Gastroesophageal sphincter (tissue), 4 donors: Measurements from ENCODE around the gene LIN37. TPM values are rescaled to one million over a fixed set of nuclear protein-coding genes. Genes with fewer than 3 reads are reported as not detected.
"Not testable (repeated sequence)": the region's sequence is repeated elsewhere in the genome, so short reads cannot be mapped to it uniquely, and the experiment has no call there.

Experiments used
- ATAC-seq: fragments of 150-250 bp; one replicate; pipeline ENCODE4 v1.9.1; 2016; ENCODE audit warnings: mild to moderate bottlenecking, moderate library complexity
- H3K27ac ChIP-seq, 4 donors: fragments of 200-600 bp; sonication (generic) in 3 of 4; 1 replicate in 3 of 4; 2 replicates in 1 of 4; pipeline ENCODE4 v1.5.1; 2016 to 2019
- H3K27me3 ChIP-seq: fragments of 200-600 bp; sonication (generic); one replicate; pipeline ENCODE4 v1.5.1; 2019
- H3K36me3 ChIP-seq, 2 donors: fragments of 200-600 bp; sonication (generic); one replicate each; pipeline ENCODE4 v1.5.1; 2019; ENCODE audit warnings: control low read depth in 1 of 2
- H3K4me1 ChIP-seq, 3 donors: fragments of 200-600 bp; sonication (generic); 1 replicate in 2 of 3; 2 replicates in 1 of 3; pipeline ENCODE4 v1.5.1; 2016 to 2019; ENCODE audit warnings: control low read depth in 2 of 3
- H3K4me3 ChIP-seq, 2 donors: fragments of 200-600 bp; sonication (generic); one replicate each; pipeline ENCODE4 v1.5.1; 2019; ENCODE audit warnings: mild to moderate bottlenecking in 1 of 2, moderate library complexity in 1 of 2
- H3K9me3 ChIP-seq, 3 donors: fragments of 200-600 bp; sonication (generic); one replicate each; pipeline ENCODE4 v1.5.1; 2017 to 2019; ENCODE audit warnings: control low read depth in 2 of 3
- EP300 ChIP-seq: sonication (generic); formaldehyde crosslinking; IDR thresholded peaks from one replicate; pipeline ENCODE4 v1.6.1; 2017; ENCODE audit warnings: antibody characterized with exemption, mild to moderate bottlenecking
- POLR2A ChIP-seq, 2 donors: fragments of 450-650 bp; IDR thresholded peaks; one replicate each; pipeline ENCODE4 v1.6.1; 2017; ENCODE audit warnings: antibody characterized with exemption in 2 of 2, mild to moderate bottlenecking in 2 of 2, moderate library complexity in 1 of 2
- POLR2AphosphoS5 ChIP-seq: sonication (generic); formaldehyde crosslinking; IDR thresholded peaks from one replicate; pipeline ENCODE4 v1.6.1; 2017; ENCODE audit warnings: antibody characterized with exemption
- WGBS, 2 donors: methylation state at CpG; one replicate each; pipeline ENCODE4 v1.1.5; 2018; ENCODE audit warnings: low coverage in 1 of 2; 5-methylcytosine and 5-hydroxymethylcytosine counted together
- total RNA-seq, 4 donors: library from RNA; depleted of rRNA; stranded (reverse); fragments of >200 nt; gene quantifications; one replicate each; pipeline ENCODE4 v1.1.0, GENCODE V29; 2016
- TF ChIP-seq, protein P1 (sequence below), 4 experiments: fragments of 200-600 bp in 2 of 4; fragments of 450-650 bp in 2 of 4; sonication (generic) in 1 of 4; IDR thresholded peaks; one replicate each; pipeline ENCODE4 v1.5.1; 2017 to 2019; ENCODE audit warnings: antibody characterized with exemption in 4 of 4, mild to moderate bottlenecking in 2 of 4, moderate library complexity in 2 of 4

LIN37 gene
- total RNA-seq, 4 donors from 2014 or later = 14.4 to 29.4 (median 18.7) TPM

DNA sequence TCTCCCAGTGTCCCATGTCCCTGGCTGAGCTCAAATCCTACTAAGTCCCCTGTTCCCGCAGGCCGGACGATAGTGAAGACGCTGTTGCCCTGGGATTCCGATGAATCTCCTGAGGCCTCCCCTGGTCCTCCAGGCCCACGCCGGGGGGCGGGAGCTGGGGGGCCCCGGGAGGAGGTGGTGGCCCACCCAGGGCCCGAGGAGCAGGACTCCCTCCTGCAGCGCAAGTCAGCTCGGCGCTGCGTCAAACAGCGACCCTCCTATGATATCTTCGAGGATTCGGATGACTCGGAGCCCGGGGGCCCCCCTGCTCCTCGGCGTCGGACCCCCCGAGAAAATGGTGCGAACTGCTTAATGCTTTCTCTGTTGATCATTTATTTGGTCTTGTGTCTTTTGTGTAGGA lies 24.7 kb upstream of the LIN37 start:
- 88 to 100% methylated on average over 3 to 5 of the region's 24 CpGs for WGBS, 2 donors
- peaks cover 0 to 92% of the 10 kb centered on the region in 2 donors for H3K36me3 ChIP-seq
- ATAC-seq = no peak

DNA sequence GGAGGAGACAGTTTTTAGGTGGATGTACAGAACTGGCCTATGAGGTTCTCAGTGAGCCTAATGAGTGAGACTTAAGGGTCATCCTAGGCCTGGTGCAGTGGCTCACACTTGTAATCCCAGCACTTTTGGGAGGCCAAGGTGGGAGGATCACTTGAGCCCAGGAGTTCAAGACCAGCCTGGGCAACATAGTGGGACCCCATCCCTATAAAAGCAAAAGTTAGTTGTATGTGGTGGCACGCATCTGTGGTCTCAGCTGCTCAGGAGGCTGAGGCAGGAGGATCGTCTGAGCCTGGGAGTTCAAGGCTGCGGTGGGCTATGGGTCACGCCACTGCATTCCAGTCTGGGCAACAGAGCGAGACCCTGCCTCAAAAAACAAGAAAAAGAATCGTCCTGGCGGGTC lies 24.2 kb upstream of the LIN37 start:
- H3K27ac ChIP-seq, H3K27me3 ChIP-seq, H3K4me3 ChIP-seq, H3K9me3 ChIP-seq, ATAC-seq: not testable (repeated sequence)
- WGBS, 2 donors = 89 to 90% methylated on average over 7 of the region's 7 CpGs
- H3K4me1 ChIP-seq = peaks cover 0 to 37% (median 3%) of the 10 kb centered on the region in 3 donors
- H3K36me3 ChIP-seq = peaks cover 0 to 97% of the 10 kb centered on the region in 2 donors

More for the DNA sequence above, 24.7 kb upstream of the LIN37 start:
- H3K4me1 ChIP-seq = peaks cover 0 to 41% (median 8%) of the 10 kb centered on the region in 3 donors
- TF ChIP-seq, protein P1, sequence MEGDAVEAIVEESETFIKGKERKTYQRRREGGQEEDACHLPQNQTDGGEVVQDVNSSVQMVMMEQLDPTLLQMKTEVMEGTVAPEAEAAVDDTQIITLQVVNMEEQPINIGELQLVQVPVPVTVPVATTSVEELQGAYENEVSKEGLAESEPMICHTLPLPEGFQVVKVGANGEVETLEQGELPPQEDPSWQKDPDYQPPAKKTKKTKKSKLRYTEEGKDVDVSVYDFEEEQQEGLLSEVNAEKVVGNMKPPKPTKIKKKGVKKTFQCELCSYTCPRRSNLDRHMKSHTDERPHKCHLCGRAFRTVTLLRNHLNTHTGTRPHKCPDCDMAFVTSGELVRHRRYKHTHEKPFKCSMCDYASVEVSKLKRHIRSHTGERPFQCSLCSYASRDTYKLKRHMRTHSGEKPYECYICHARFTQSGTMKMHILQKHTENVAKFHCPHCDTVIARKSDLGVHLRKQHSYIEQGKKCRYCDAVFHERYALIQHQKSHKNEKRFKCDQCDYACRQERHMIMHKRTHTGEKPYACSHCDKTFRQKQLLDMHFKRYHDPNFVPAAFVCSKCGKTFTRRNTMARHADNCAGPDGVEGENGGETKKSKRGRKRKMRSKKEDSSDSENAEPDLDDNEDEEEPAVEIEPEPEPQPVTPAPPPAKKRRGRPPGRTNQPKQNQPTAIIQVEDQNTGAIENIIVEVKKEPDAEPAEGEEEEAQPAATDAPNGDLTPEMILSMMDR (IDR thresholded peaks at IDR 0.05) = no peak
- TF ChIP-seq POLR2A (IDR thresholded peaks at IDR 0.05) = no peak
- no peak for TF ChIP-seq POLR2AphosphoS5
- TF ChIP-seq EP300 = no peak
- no peaks in the 10 kb centered on the region for H3K9me3 ChIP-seq
- no peaks in the 10 kb centered on the region for H3K27me3 ChIP-seq
- no peak overlapping the region for H3K27ac ChIP-seq
- H3K4me3 ChIP-seq = no peak overlapping the region

DNA sequence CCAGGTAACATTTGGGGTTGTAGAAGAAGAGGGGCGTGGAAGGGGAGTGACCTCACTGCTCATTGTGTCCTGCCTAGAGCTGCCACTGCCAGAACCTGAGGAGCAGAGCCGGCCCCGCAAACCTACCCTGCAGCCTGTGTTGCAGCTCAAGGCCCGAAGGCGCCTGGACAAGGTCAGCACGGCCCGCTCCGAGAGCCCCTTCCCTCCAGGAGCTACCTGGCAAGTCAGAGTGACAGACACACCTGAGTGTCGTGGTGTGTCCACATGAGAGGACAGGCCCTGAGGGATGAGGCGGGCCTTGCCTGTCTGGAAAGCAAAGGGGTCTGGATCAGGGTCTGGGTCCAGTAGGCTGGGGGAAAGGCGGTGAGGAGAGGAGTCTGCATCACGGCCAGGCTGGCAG lies 23.8 kb upstream of the LIN37 start:
- TF ChIP-seq POLR2AphosphoS5 (no peak), POLR2A (IDR thresholded peaks at IDR 0.05) (no peak), EP300 (no peak)
- TF ChIP-seq, protein P1 (IDR thresholded peaks at IDR 0.05) = no peak
- peaks cover 0 to 33% (median 0%) of the 10 kb centered on the region in 3 donors for H3K4me1 ChIP-seq
- no peak for ATAC-seq
- WGBS, 2 donors = 83% methylated on average over 1 of the region's 12 CpGs; no CpG with 5 or more reads in 1 of the 2 donors
- H3K27ac ChIP-seq = no peak overlapping the region
- peaks cover 0 to 100% of the 10 kb centered on the region in 2 donors for H3K36me3 ChIP-seq
- no peaks in the 10 kb centered on the region for H3K27me3 ChIP-seq
- no peak overlapping the region for H3K4me3 ChIP-seq
- H3K9me3 ChIP-seq = no peaks in the 10 kb centered on the region

DNA sequence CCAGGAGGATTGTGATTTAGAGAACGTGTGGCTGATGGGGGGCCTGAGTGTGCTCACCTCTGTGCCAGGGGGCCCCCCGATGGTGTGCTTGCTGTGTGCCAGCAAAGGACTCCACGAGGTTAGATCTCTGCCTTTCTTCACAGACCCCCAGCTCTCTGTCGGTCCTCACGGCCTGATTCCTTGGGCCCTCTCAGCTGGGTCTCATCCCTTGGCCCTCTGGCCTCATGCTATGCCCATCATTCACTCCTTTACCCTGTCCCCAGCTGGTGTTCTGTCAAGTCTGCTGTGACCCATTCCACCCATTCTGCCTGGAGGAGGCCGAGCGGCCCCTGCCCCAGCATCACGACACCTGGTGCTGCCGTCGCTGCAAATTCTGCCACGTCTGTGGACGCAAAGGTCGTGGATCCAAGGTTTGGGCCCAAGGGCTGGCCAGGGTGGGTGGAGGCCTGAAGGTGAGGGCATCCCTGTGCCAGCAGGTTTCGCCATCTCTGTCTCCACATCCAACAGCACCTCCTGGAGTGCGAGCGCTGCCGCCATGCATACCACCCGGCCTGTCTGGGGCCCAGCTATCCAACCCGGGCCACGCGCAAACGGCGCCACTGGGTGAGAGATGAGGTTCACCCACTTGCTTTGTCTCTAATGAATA lies 23.0 kb upstream of the LIN37 start:
- no peak for ATAC-seq
- H3K4me3 ChIP-seq = no peak overlapping the region
- H3K27me3 ChIP-seq = no peaks in the 10 kb centered on the region
- H3K9me3 ChIP-seq = no peaks in the 10 kb centered on the region
- H3K27ac ChIP-seq = no peak overlapping the region
- TF ChIP-seq, protein P1 (IDR thresholded peaks at IDR 0.05) = no peak
- TF ChIP-seq POLR2AphosphoS5 (no peak), EP300 (no peak), POLR2A (IDR thresholded peaks at IDR 0.05) (no peak)
- 83 to 91% methylated on average over 2 to 6 of the region's 23 CpGs for WGBS, 2 donors
- H3K36me3 ChIP-seq = peaks cover 0 to 100% of the 10 kb centered on the region in 2 donors
- peaks cover 0 to 25% (median 0%) of the 10 kb centered on the region in 3 donors for H3K4me1 ChIP-seq

DNA sequence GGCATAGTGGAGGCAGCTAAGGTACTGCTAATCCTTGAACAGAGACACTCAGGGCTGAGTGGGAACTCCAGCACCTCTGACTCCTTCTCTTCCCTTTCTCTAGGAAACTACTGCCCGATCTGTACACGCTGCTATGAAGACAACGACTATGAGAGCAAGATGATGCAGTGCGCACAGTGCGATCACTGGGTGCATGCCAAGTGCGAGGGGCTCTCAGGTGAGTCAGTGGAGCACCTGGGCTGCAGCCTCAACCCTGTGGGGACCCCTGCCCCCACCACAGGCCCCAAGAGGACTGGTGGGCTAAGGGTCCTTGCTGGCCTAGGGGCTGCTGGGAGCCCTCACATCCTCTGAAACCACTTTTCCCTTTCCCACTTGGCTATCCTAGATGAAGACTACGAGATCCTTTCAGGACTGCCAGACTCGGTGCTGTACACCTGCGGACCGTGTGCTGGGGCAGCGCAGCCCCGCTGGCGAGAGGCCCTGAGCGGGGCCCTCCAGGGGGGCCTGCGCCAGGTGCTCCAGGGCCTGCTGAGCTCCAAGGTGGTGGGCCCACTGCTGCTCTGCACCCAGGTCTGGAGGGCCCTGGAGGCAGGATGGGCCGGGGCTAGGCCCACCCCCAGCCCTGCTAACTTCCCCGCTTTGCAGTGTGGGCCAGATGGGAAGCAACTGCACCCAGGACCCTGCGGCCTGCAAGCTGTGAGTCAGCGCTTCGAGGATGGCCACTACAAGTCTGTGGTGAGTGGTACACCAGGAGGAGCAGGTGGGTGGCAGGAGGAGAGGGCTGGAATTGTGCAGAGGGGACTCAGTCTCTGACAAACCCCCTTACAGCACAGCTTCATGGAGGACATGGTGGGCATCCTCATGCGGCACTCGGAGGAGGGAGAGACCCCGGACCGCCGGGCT lies 21.1 kb upstream of the LIN37 start:
- TF ChIP-seq POLR2A (IDR thresholded peaks at IDR 0.05) (no peak), POLR2AphosphoS5 (no peak), EP300 (no peak)
- TF ChIP-seq, protein P1 (IDR thresholded peaks at IDR 0.05) = no peak
- Histone ChIP-seq H3K27ac (no peak overlapping the region), H3K27me3 (no peaks in the 10 kb centered on the region), H3K4me1 (peaks cover 0 to 7% (median 0%) of the 10 kb centered on the region in 3 donors), H3K36me3 (peaks cover 0 to 100% of the 10 kb centered on the region in 2 donors), H3K9me3 (no peaks in the 10 kb centered on the region), H3K4me3 (no peak overlapping the region)
- ATAC-seq = no peak
- 90% methylated on average over 4 of the region's 25 CpGs; no CpG with 5 or more reads in 1 of the 2 donors for WGBS, 2 donors
